Occipital lobe (tissue), 2 donors: ENCODE measurements around the gene SEMA5B. TPM values are rescaled to one million over a fixed set of nuclear protein-coding genes. Genes with fewer than 3 reads are reported as not detected.

Experiments used
- DNase-seq: peaks from one replicate; lab custom pipeline; 2025; lab: John Stamatoyannopoulos, UW
- total RNA-seq: library from RNA; depleted of rRNA; stranded (reverse); fragments of >200 nt; gene quantifications from one replicate; pipeline ENCODE4 v1.2.3, GENCODE V29; 2014

Gene SEMA5B
- total RNA-seq, 1 donor from 2014 or later = 9.8 TPM

- no peak for DNase-seq
Observed at GRCh38 chr3:123025642-123026521, 1.7 kb downstream of the SEMA5B start.

DNA sequence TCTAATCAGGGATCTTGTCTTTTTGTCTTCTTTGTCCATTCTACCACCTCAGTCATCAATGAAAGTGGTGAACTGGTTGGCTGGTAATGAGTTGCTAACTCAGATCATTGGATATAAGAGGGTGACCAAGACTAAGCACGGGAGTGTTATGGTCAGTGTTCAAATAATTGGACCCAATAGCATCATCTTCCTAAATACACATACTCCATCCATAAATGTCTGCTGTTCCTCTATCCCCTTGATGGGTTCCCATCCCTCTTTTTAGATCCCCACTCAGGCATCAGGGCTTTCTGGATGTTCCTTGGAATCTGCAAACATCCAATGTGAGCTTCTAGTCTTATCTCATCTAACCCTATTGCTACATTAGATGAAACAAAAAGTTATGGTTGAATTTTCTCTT lies 3.5 kb downstream of the SEMA5B start:
- DNase-seq = no peak

GRCh38 chr3:123021996-123022510 lies 5.5 kb downstream of the SEMA5B start:
- no peak for DNase-seq

DNA sequence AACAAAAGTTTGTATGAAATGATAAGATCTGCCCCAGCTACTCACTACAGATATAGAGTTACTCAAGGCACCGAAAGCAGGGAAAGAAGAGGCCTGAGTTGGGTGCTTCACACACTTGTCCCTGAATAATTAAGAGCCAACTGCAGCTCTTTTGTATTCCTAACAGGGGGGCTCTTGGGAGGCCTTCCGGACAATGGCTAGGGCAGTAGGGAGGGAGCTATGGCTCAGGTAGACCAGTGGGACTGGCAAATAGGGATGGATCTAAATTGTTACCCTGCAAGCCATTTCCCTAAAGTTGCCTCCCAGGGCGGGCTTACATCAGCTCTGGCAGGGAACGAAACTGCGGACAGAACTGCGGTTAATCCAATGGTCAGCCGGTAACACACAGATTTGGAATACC lies 6.2 kb downstream of the SEMA5B start:
- DNase-seq = no peak

- no peak for DNase-seq
Observed at GRCh38 chr3:123020709-123021108, 6.9 kb downstream of the SEMA5B start.

DNA sequence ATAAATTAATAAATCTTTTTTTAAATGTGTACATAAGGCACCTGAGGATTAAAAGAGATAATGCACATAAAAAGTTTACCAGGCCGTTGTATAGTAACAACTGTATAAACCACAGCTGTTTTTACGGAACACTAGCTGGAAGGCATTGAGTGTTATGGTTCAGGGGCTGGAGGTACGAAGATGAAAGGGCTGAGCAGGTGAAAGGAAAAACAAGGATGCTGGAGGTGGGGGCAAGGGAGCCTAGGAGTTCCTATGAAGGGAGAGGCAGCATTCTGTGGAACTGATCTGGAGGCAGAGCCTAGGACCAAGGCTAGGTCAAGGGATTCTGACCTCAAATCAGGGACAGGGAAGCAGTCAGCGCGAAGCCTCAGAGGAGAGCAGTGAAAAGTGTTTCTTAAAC lies 8.0 kb downstream of the SEMA5B start:
- no peak for DNase-seq

DNA sequence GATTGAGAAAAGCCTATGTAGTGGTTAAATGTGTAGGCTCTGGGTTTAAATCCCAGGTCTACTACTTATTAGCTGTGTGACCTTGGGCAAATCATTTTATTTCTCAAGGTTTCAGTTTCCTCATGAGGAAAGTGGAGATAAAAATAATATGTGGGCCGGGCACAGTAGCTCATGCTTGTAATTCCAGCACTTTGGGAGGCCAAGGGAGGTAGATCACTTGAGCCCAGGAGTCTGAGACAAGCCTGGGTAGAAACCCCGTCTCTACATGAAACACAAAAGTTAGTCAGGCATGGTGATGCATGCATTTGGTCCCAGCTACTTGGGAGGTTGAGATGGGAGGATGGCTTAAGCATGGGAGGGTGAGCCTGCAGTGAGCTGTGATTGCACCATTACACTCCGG lies 8.4 kb downstream of the SEMA5B start:
- DNase-seq = no peak

DNA sequence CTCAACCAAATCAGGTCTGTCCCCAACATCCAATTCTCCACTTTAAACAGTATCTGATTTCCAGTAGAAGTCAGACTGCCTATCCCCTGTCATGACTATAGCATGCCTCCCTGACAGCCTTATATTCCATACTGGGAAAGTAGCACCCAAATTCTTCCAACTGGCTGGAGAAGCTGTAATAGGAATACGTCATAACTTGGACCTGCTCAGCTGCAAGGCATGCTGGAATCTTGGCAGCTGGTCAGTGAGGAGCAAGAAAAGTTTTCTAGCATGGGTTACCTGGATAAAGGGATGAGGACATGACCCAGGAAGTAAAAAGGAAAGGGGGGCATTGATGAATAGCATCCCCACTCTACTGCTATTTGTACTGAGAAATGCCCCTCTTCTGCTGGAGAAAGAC lies 8.9 kb downstream of the SEMA5B start:
- DNase-seq = no peak

GRCh38 chr3:123015596-123015995 lies 12.0 kb downstream of the SEMA5B start:
- no peak for DNase-seq

- no peak for DNase-seq
Observed at GRCh38 chr3:123013876-123014275, 13.7 kb downstream of the SEMA5B start.

DNA sequence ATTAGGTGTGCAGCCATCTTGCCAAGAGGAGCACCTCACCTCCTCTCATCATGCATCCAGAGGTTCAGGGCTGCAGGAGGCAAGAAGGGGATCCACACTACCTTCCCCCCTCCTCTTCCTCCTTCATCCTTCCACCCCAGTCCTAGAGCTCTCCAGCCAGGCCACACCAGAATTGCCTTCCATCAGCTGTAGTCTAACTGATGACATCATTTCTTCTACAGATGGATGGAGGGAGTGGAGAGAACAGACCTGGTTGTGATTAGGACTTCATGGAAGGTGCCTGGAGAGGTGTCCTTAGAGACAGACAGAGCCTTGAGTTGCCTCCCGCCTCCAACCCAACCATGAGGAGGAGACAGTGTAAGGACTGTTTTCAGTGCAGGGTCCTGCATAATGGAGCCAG lies 14.9 kb downstream of the SEMA5B start:
- no peak for DNase-seq

DNA sequence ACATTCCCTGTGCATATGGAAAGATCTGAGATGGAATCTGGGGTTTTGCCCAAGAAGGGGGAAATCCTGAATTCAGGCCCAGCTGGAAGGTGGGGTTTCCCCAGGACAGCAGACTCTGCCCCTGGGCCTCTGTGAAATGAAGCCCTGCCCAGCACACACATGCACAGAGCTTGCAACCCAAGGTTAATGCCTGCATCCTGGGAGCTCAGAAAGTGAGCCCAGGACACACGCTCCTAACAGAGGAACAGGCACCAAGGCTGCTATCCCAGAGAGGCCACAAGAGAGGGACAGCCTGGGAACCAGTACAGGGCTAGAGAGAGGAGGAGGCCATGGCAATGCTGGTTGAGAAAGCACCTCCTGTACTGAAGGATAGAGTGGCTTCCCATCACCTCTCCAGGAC lies 16.1 kb downstream of the SEMA5B start:
- DNase-seq = no peak

GRCh38 chr3:123008840-123009239 lies 18.7 kb downstream of the SEMA5B start:
- DNase-seq = no peak

GRCh38 chr3:123006609-123007008 lies 21.0 kb downstream of the SEMA5B start:
- DNase-seq = no peak

DNA sequence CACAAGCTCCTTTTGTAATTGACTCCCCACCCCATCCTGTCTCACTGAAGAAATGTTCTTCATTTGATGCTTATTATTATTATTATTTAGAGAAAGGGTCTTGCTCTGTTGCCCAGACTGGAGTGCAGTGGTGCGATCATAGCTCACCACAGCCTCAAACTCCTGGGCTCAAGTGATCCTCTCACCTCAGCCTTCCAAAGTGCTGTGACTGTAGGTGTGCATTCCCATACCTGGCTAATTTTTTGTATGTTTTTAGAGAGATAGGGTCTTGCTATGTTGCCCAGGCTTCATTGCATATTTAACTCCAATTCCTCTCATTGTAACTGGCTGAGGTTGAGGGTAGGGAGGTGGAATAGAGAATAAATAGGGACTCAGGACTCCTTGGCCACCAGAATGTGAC lies 22.3 kb downstream of the SEMA5B start:
- DNase-seq = no peak

GRCh38 chr3:123004201-123004918 lies 23.2 kb downstream of the SEMA5B start:
- DNase-seq = no peak

DNA sequence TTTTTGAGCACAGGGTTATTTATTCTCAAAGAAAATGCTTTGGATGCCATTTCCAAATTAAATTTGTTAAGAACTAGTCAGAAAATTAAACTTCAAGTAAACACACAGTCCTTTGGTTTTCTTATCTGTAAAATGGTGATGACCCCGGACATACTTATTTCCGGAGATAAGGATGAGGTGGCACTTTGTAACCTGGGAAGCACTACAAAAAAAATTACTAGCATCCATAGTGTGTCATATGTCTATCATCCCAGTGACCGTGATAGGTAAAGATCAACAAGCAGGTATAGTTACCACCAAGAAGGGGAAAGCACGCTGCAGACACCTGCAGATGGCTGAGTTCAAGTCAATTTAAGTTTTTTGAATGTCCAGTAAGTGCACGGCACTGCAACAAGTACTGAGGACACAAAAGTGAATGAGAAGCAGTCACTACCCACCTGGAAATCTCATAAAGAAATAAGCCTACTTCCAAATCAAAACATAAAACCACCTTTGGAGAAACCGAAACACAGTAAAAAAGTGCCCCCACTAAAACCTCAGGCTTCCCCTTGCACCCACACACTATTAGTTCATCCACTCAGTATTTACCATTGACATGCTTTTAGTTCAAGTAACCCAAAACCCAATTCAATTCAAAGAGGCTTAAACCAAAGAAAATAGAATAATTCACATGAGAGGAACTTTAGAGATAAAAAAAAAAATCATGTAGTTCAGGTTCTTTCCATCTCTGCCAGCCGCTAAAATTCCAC lies 24.6 kb downstream of the SEMA5B start:
- DNase-seq = no peak

- DNase-seq = no peak
Observed at GRCh38 chr3:123002100-123002748, 25.3 kb downstream of the SEMA5B start.

DNA sequence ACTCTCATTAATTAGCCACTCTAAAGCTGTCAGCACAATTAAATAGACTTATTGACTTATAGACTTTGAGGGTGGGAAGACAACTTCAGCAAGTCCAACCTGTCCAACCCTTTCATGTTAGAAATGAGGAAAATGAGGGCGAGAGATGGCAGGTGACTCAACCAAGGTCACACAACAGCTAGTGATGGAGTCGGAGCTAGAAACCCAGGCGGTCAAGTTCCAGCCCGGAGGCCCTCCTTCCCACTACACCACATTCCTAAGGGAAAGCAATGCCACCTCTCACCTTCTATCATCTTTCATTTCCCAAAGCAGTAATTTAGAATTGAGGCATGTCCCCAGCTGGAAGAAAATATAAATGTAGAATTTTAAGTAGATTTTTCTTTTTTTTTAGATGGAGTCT lies 28.7 kb downstream of the SEMA5B start:
- DNase-seq = no peak

GRCh38 chr3:122998206-122998605 lies 29.4 kb downstream of the SEMA5B start:
- DNase-seq = no peak

- DNase-seq = no peak
Observed at GRCh38 chr3:122996038-122996580, 31.5 kb downstream of the SEMA5B start.
